Vagina (tissue), 2 donors: Measurements from ENCODE around the gene JAG1. TPM values are rescaled to one million over a fixed set of nuclear protein-coding genes. Genes with fewer than 3 reads are reported as not detected.

Experiments used
- DNase-seq, 2 donors: peaks; one replicate each; pipeline ENCODE4 v3.0.0-alpha.2; 2017; ENCODE audit errors: extremely low spot score in 2 of 2
- H3K27ac ChIP-seq: fragments of 200-600 bp; sonication (generic); one replicate; pipeline ENCODE4 v1.5.1; 2019
- H3K27me3 ChIP-seq: fragments of 200-600 bp; sonication (generic); one replicate; pipeline ENCODE4 v1.5.1; 2019
- H3K36me3 ChIP-seq, 2 donors: fragments of 200-600 bp; sonication (generic); one replicate each; pipeline ENCODE4 v1.5.1; 2017 to 2019
- H3K4me1 ChIP-seq: fragments of 200-600 bp; sonication (generic); one replicate; pipeline ENCODE4 v1.5.1; 2019
- H3K4me3 ChIP-seq, 2 donors: fragments of 200-600 bp; sonication (generic); 1 replicate in 1 of 2; 2 replicates in 1 of 2; pipeline ENCODE4 v1.5.1; 2016 to 2019
- H3K9me3 ChIP-seq: fragments of 200-600 bp; sonication (generic); one replicate; pipeline ENCODE4 v1.5.1; 2019
- POLR2A ChIP-seq, 2 donors: fragments of 450-650 bp; IDR thresholded peaks; one replicate each; pipeline ENCODE4 v1.6.1; 2017; ENCODE audit warnings: antibody characterized with exemption in 2 of 2, mild to moderate bottlenecking in 2 of 2, moderate library complexity in 2 of 2
- POLR2AphosphoS5 ChIP-seq, 2 donors: sonication (generic); formaldehyde crosslinking; IDR thresholded peaks; one replicate each; pipeline ENCODE4 v1.9.0; 2017; ENCODE audit warnings: antibody characterized with exemption in 2 of 2, mild to moderate bottlenecking in 2 of 2, low read depth in 1 of 2; ENCODE audit not compliant: insufficient read depth in 1 of 2
- intact Hi-C: fragments of 100-400 bp; cut with DNase I; formaldehyde crosslinking; loops from one replicate; pipeline ENCODE4 v1.15.1; 2023
- total RNA-seq: library from RNA; depleted of rRNA; stranded (reverse); fragments of >200 nt; gene quantifications from one replicate; pipeline ENCODE4 v1.2.3, GENCODE V29; 2016
- TF ChIP-seq, protein P1 (sequence below), 3 experiments: fragments of 450-650 bp in 2 of 3; fragments of 200-600 bp in 1 of 3; sonication (generic) in 1 of 3; IDR thresholded peaks; one replicate each; pipeline ENCODE4 v1.5.1; 2017 to 2019; ENCODE audit warnings: antibody characterized with exemption in 3 of 3, mild to moderate bottlenecking in 2 of 3, moderate library complexity in 2 of 3

The JAG1 gene
- total RNA-seq, 1 donor from 2014 or later: 185 TPM

DNA sequence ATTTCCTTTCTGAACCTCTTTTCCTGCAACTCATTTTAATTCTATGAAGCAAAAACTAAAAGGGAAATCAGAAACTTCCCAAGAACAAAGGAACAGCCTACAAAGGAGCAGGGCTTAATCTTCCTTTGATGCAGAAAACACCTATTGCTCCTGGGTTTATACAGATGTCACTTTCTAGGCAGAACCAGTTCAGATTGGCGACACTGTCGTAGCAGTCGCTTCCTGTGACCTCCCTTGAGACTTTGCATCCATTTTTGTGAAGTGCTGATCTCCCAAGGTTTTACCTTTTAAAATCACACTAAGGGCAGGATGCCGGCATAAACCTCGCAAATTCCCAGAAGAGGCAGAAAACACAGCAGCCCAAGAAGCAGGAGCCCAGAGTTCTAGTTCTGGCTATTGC is 40.1 kb downstream of the JAG1 start:
- Histone ChIP-seq H3K9me3 (no peaks in the 10 kb centered on the region), H3K36me3 (peaks cover 0 to 14% of the 10 kb centered on the region in 2 donors), H3K4me1 (peaks cover 78% of the 10 kb centered on the region), H3K4me3 (no peak overlapping the region), H3K27me3 (no peaks in the 10 kb centered on the region), H3K27ac (peak overlapping the region; percentile 85)
- intact Hi-C loops: no loop called here
- TF ChIP-seq POLR2AphosphoS5 (IDR thresholded peaks at IDR 0.05; ENCODE audit: insufficient read depth in 1 of 2, low read depth in 1 of 2) (no peak), POLR2A (IDR thresholded peaks at IDR 0.05) (no peak)
- TF ChIP-seq, protein P1, sequence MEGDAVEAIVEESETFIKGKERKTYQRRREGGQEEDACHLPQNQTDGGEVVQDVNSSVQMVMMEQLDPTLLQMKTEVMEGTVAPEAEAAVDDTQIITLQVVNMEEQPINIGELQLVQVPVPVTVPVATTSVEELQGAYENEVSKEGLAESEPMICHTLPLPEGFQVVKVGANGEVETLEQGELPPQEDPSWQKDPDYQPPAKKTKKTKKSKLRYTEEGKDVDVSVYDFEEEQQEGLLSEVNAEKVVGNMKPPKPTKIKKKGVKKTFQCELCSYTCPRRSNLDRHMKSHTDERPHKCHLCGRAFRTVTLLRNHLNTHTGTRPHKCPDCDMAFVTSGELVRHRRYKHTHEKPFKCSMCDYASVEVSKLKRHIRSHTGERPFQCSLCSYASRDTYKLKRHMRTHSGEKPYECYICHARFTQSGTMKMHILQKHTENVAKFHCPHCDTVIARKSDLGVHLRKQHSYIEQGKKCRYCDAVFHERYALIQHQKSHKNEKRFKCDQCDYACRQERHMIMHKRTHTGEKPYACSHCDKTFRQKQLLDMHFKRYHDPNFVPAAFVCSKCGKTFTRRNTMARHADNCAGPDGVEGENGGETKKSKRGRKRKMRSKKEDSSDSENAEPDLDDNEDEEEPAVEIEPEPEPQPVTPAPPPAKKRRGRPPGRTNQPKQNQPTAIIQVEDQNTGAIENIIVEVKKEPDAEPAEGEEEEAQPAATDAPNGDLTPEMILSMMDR (IDR thresholded peaks at IDR 0.05): no peak
- DNase-seq: no peak

DNA sequence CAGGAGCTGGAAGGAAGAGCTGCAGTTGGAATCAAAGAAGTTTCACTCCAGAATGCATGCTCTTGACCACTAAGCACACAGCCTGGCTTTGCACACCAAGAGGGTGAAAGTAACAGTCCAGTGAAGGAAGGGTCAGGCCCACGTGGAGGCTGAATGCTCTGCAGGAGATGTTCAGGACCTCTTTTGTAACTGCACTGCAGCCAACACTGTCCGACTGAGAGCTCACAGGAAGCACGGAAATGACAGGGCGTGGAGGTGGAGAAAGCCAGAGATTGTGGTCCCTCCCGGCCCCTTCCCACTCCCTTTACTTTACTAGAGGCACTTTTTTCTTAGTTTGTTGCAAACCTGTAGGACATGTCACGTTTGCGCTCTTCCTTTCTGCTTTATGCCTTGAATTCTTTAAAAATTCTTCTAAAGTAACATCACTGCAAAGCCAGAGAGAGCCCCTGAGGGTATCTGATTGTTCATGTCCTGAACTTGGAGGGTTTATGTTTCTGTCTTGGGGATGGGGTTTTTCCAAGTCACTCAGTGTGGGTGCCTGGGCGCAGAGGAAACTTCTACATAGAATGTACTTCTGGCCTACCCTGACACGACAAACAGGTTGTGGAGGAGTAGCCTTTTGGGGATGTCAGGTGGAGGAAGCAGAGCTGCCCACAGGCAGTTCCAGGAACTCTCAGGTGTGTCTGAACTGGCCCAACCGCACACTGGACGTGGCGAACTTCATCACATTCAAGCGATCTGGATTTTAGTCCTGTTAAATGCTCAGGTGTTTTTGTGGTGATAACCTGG is 40.9 kb downstream of the JAG1 start:
- Histone ChIP-seq H3K36me3 (peaks cover 0 to 6% of the 10 kb centered on the region in 2 donors), H3K27ac (no peak overlapping the region), H3K4me1 (peaks cover 70% of the 10 kb centered on the region)

DNA sequence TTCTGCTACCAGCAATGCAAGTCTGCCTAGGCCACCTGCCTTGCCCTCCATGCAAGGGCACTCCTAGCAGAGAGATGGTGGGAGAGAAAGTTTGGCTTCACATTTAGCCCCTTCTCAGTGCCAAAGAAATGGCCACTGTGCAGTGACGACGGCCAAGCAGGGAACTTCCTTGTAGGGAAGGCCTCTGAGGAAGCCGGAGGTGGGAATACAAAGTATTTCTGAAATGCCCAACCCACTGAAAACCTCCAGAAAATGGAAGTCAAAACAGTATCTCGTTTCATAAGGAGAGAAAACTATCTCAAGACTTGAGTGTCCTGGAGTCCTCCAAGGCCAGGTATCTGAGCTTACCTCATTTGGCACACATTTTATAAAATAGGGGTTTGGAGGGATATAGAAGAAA is 42.7 kb downstream of the JAG1 start:
- Histone ChIP-seq H3K27me3 (no peaks in the 10 kb centered on the region), H3K4me3 (no peak overlapping the region), H3K27ac (no peak overlapping the region), H3K4me1 (peaks cover 52% of the 10 kb centered on the region), H3K36me3 (no peaks in the 10 kb centered on the region), H3K9me3 (no peaks in the 10 kb centered on the region)
- TF ChIP-seq POLR2A (IDR thresholded peaks at IDR 0.05) (no peak), POLR2AphosphoS5 (IDR thresholded peaks at IDR 0.05; ENCODE audit: insufficient read depth in 1 of 2, low read depth in 1 of 2) (no peak)
- TF ChIP-seq, protein P1 (IDR thresholded peaks at IDR 0.05): no peak
- no peak for DNase-seq
- intact Hi-C loops: no loop called here

More for the DNA sequence above, 40.9 kb downstream of the JAG1 start:
- no peak for DNase-seq
- H3K4me3 ChIP-seq: no peak overlapping the region
- intact Hi-C loops: no loop called here
- no peaks in the 10 kb centered on the region for H3K27me3 ChIP-seq
- H3K9me3 ChIP-seq: no peaks in the 10 kb centered on the region
- TF ChIP-seq POLR2AphosphoS5 (IDR thresholded peaks at IDR 0.05; ENCODE audit: insufficient read depth in 1 of 2, low read depth in 1 of 2) (no peak), POLR2A (IDR thresholded peaks at IDR 0.05) (no peak)
- TF ChIP-seq, protein P1 (IDR thresholded peaks at IDR 0.05): no peak

DNA sequence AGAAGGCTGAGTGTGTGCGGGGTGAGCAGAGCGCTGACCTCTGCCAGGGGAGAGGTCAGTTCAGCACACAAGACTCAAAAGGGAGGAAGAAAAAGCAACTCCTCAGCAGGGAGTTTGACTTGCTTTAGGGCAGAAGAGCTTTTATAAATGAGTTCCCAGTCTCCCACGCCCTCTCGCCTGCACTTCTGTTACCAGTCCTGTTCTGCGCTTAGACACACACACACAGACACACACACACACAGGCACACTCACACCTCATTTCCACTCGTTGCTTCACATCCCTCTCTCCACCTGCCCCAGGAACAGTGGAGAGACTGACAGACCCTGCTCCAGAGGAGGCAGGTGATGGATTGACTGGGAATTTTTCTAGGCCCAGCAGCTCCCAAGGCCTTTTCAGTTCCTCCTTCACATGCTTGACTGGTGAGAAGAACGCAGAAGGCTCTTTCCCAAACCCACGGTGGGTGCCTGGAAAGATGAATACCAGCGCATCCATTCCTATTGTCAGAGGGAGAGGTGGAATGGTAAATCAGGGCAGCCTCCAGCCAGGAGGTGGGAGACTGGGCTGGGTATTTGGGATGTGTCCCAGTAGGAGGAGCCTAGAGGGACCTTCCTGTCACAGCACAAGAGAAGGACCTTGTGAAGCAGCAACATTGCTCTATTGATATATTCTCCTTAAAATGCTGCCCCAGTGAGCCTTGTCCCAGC is 43.7 kb downstream of the JAG1 start:
- intact Hi-C loops: no loop called here
- peak overlapping the region; percentile 37 for H3K27ac ChIP-seq

More for the DNA sequence above, 43.7 kb downstream of the JAG1 start:
- Histone ChIP-seq H3K27me3 (no peaks in the 10 kb centered on the region), H3K36me3 (no peaks in the 10 kb centered on the region), H3K4me3 (no peak overlapping the region), H3K9me3 (no peaks in the 10 kb centered on the region), H3K4me1 (peaks cover 42% of the 10 kb centered on the region)
- TF ChIP-seq POLR2AphosphoS5 (IDR thresholded peaks at IDR 0.05; ENCODE audit: insufficient read depth in 1 of 2, low read depth in 1 of 2): no peak
- no peak for TF ChIP-seq POLR2A (IDR thresholded peaks at IDR 0.05)
- TF ChIP-seq, protein P1 (IDR thresholded peaks at IDR 0.05): no peak
- DNase-seq: no peak
